Osteocyte (in vitro differentiated cells): ENCODE results near the gene AFAP1. TPM values are rescaled to one million over a fixed set of nuclear protein-coding genes. Genes with fewer than 3 reads are reported as not detected.

Experiments used
- DNase-seq: peaks from one replicate; pipeline ENCODE4 v3.0.0; 2021; ENCODE audit warnings: mixed read lengths; ENCODE audit not compliant: unreplicated experiment; ENCODE audit errors: extremely low spot score
- H3K27ac Mint-ChIP-seq: one replicate; pipeline ENCODE4 v1.8.0; 2021; ENCODE audit warnings: mild to moderate bottlenecking, mixed read lengths; ENCODE audit not compliant: unreplicated experiment
- H3K27me3 Mint-ChIP-seq: one replicate; pipeline ENCODE4 v1.8.0; 2021; ENCODE audit warnings: mixed read lengths; ENCODE audit not compliant: unreplicated experiment
- H3K36me3 Mint-ChIP-seq: one replicate; pipeline ENCODE4 v1.8.0; 2021; ENCODE audit warnings: mixed read lengths; ENCODE audit not compliant: unreplicated experiment
- H3K4me1 Mint-ChIP-seq: one replicate; pipeline ENCODE4 v1.8.0; 2021; ENCODE audit warnings: mixed read lengths; ENCODE audit not compliant: unreplicated experiment
- H3K4me3 Mint-ChIP-seq: one replicate; pipeline ENCODE4 v1.8.0; 2021; ENCODE audit warnings: mild to moderate bottlenecking, moderate library complexity, mixed read lengths; ENCODE audit not compliant: unreplicated experiment
- H3K9me3 Mint-ChIP-seq: one replicate; pipeline ENCODE4 v1.8.0; 2021; ENCODE audit warnings: mixed read lengths; ENCODE audit not compliant: unreplicated experiment
- CTCF ChIP-seq: fragments of 200-600 bp; sonication (generic); IDR thresholded peaks from 2 replicates; pipeline ENCODE4 v1.5.0; 2021; ENCODE audit warnings: antibody characterized with exemption, mild to moderate bottlenecking, moderate library complexity
- total RNA-seq: library from RNA; stranded (reverse); gene quantifications from 2 replicates; pipeline ENCODE4 v1.2.1, GENCODE V29; 2021

Gene AFAP1
- total RNA-seq, 1 donor from 2014 or later = 66.9 TPM

- TF ChIP-seq CTCF = no peak
- Mint-ChIP-seq H3K27ac (peak overlapping the region; percentile 44), H3K27me3 (no peaks in the 10 kb centered on the region), H3K36me3 (peaks cover 50% of the 10 kb centered on the region), H3K4me3 (no peak overlapping the region), H3K9me3 (peaks cover 5% of the 10 kb centered on the region), H3K4me1 (peaks cover 67% of the 10 kb centered on the region)
- no peak for DNase-seq
Observed at GRCh38 chr4:7868436-7868775, 71.3 kb downstream of the AFAP1 start.

- no peak for TF ChIP-seq CTCF
- H3K27me3 Mint-ChIP-seq = no peaks in the 10 kb centered on the region
- peaks cover 5% of the 10 kb centered on the region for H3K9me3 Mint-ChIP-seq
- peaks cover 71% of the 10 kb centered on the region for H3K4me1 Mint-ChIP-seq
- no peak for DNase-seq
- H3K36me3 Mint-ChIP-seq = peaks cover 50% of the 10 kb centered on the region
- H3K4me3 Mint-ChIP-seq = no peak overlapping the region
- peak overlapping the region; percentile 44 for H3K27ac Mint-ChIP-seq
Observed at GRCh38 chr4:7867701-7868435, 71.8 kb downstream of the AFAP1 start.

GRCh38 chr4:7867191-7867590 lies 72.5 kb downstream of the AFAP1 start:
- Mint-ChIP-seq H3K4me1 (peaks cover 73% of the 10 kb centered on the region), H3K4me3 (no peak overlapping the region), H3K27me3 (no peaks in the 10 kb centered on the region), H3K27ac (peak overlapping the region; percentile 33), H3K9me3 (peaks cover 5% of the 10 kb centered on the region), H3K36me3 (peaks cover 50% of the 10 kb centered on the region)
- DNase-seq = no peak
- no peak for TF ChIP-seq CTCF

DNA sequence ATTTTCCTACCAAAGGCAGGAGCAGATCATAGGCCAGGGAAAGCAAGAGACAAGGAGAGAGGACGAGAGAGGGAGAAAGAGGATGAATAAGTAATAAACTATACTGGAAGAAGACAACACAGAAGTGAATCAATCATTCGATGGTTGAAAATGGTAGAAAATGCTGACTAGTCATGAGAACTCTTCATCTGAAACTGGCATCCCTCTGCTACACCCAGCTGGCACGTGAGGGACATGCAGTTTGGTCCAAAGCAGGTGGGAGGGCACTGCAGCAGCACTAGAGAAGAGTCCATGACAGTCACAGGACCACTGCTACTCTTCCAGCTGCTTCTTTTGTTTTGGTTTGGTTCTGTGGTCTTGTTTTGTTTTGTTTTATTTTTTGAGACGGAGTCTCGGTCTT lies 74.1 kb downstream of the AFAP1 start:
- H3K36me3 Mint-ChIP-seq = peaks cover 41% of the 10 kb centered on the region
- no peaks in the 10 kb centered on the region for H3K27me3 Mint-ChIP-seq

DNA sequence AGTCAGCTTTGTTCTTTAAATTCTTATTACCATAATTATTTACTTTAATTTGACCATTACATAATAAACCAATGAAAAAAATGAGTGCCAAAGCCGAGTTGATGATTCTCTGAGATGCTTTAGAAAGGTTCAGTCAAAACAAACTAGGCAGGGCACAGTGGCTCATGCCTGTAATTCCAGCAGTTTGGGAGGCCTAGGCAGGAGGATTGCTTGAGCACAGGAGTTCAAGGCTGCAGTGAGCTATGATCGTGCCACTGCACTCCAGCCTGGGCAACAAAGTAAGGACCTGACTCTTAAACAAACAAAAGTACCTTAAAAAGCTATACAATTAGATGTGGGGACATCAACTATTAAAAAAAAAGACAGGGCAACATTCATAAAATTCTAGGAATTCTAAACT lies 75.0 kb downstream of the AFAP1 start:
- peaks cover 75% of the 10 kb centered on the region for H3K4me1 Mint-ChIP-seq
- no peak overlapping the region for H3K4me3 Mint-ChIP-seq
- H3K9me3 Mint-ChIP-seq = peaks cover 5% of the 10 kb centered on the region
- peaks cover 39% of the 10 kb centered on the region for H3K36me3 Mint-ChIP-seq
- no peaks in the 10 kb centered on the region for H3K27me3 Mint-ChIP-seq
- no peak for TF ChIP-seq CTCF
- DNase-seq = no peak
- no peak overlapping the region for H3K27ac Mint-ChIP-seq

More for the DNA sequence above, 74.1 kb downstream of the AFAP1 start:
- Mint-ChIP-seq H3K4me3 (no peak overlapping the region), H3K27ac (no peak overlapping the region), H3K4me1 (peaks cover 73% of the 10 kb centered on the region), H3K9me3 (peaks cover 5% of the 10 kb centered on the region)
- no peak for TF ChIP-seq CTCF
- no peak for DNase-seq
